NCI-H748 (cell line): ENCODE measurements around the gene PLEKHA5.
"Not testable (repeated sequence)": the region's sequence is repeated elsewhere in the genome, so short reads cannot be mapped to it uniquely, and the experiment has no call there.

ENCODE experiments used
- DNase-seq: peaks from one replicate; lab custom pipeline; 2025; ENCODE audit not compliant: unreplicated experiment; lab: John Stamatoyannopoulos, UW

Gene PLEKHA5

GRCh38 chr12:19166387-19166786 is 36.9 kb downstream of the PLEKHA5 start:
- no peak for DNase-seq

GRCh38 chr12:19166956-19167355 is 37.4 kb downstream of the PLEKHA5 start:
- DNase-seq: no peak

GRCh38 chr12:19167708-19168107 is 38.2 kb downstream of the PLEKHA5 start:
- no peak for DNase-seq

- no peak for DNase-seq
Observed at GRCh38 chr12:19168644-19169043, 39.1 kb downstream of the PLEKHA5 start.

- DNase-seq: no peak
Observed at GRCh38 chr12:19169222-19169621, 39.7 kb downstream of the PLEKHA5 start.

- DNase-seq: not testable (repeated sequence)
Observed at GRCh38 chr12:19170286-19170685, 40.8 kb downstream of the PLEKHA5 start.

- no peak for DNase-seq
Observed at GRCh38 chr12:19171731-19172130, 42.2 kb downstream of the PLEKHA5 start.

GRCh38 chr12:19177754-19178153 is 48.2 kb downstream of the PLEKHA5 start:
- DNase-seq: no peak

- DNase-seq: no peak
Observed at GRCh38 chr12:19179986-19180385, 50.5 kb downstream of the PLEKHA5 start.

GRCh38 chr12:19181666-19182426 is 52.3 kb downstream of the PLEKHA5 start:
- peak; percentile 10 for DNase-seq

- no peak for DNase-seq
Observed at GRCh38 chr12:19183121-19183838, 53.7 kb downstream of the PLEKHA5 start.

GRCh38 chr12:19185262-19185929 is 55.9 kb downstream of the PLEKHA5 start:
- DNase-seq: no peak

GRCh38 chr12:19186722-19187661 is 57.5 kb downstream of the PLEKHA5 start:
- DNase-seq: peak; percentile 62

- DNase-seq: no peak
Observed at GRCh38 chr12:19189522-19189921, 60.0 kb downstream of the PLEKHA5 start.

- DNase-seq: no peak
Observed at GRCh38 chr12:19190292-19191031, 60.9 kb downstream of the PLEKHA5 start.

GRCh38 chr12:19191089-19191488 is 61.6 kb downstream of the PLEKHA5 start:
- no peak for DNase-seq

GRCh38 chr12:19191563-19191962 is 62.0 kb downstream of the PLEKHA5 start:
- no peak for DNase-seq

- no peak for DNase-seq
Observed at GRCh38 chr12:19192710-19193109, 63.2 kb downstream of the PLEKHA5 start.

GRCh38 chr12:19194963-19195362 is 65.4 kb downstream of the PLEKHA5 start:
- no peak for DNase-seq

GRCh38 chr12:19196959-19197630 is 67.6 kb downstream of the PLEKHA5 start:
- DNase-seq: peak; percentile 81
